ENCODE results near the gene FAM219A.
"Not testable (repeated sequence)": the region's sequence is repeated elsewhere in the genome, so short reads cannot be mapped to it uniquely, and the experiment has no call there.

- not testable (repeated sequence) for TF ChIP-seq CTCF, POLR2A (IDR thresholded peaks at IDR 0.05)
Observed at GRCh38 chr9:34482746-34483145, 24.4 kb upstream of the FAM219A start.
